ENCODE measurements around the gene SGCE. TPM values are rescaled to one million over a fixed set of nuclear protein-coding genes. Genes with fewer than 3 reads are reported as not detected.

SGCE gene
- total and polyA plus RNA-seq, 4 donors, result 9.3 to 70.6 (median 44.2) TPM

- TF ChIP-seq RAD21 (IDR thresholded peaks at IDR 0.05) (no peak), HNF4A (conservative IDR thresholded peaks at IDR 0.05) (no peak), EGR1 (IDR thresholded peaks at IDR 0.05; ENCODE audit: low read depth in 2 of 2) (no peak), ATF3 (IDR thresholded peaks at IDR 0.05) (no peak)
- TF ChIP-seq, protein P1, sequence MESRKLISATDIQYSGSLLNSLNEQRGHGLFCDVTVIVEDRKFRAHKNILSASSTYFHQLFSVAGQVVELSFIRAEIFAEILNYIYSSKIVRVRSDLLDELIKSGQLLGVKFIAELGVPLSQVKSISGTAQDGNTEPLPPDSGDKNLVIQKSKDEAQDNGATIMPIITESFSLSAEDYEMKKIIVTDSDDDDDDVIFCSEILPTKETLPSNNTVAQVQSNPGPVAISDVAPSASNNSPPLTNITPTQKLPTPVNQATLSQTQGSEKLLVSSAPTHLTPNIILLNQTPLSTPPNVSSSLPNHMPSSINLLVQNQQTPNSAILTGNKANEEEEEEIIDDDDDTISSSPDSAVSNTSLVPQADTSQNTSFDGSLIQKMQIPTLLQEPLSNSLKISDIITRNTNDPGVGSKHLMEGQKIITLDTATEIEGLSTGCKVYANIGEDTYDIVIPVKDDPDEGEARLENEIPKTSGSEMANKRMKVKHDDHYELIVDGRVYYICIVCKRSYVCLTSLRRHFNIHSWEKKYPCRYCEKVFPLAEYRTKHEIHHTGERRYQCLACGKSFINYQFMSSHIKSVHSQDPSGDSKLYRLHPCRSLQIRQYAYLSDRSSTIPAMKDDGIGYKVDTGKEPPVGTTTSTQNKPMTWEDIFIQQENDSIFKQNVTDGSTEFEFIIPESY (IDR thresholded peaks at IDR 0.05), result no peak
- no peaks in the 10 kb centered on the region for H3K27me3 ChIP-seq (ENCODE audit: control insufficient read depth in 4 of 4, insufficient read depth in 4 of 4, low read length in 3 of 4)
- H3K4me1 ChIP-seq (ENCODE audit: control insufficient read depth in 4 of 4, insufficient read depth in 4 of 4, low read length in 3 of 4), result no peaks in the 10 kb centered on the region
- H3K27ac ChIP-seq (ENCODE audit: low read depth in 1 of 2, low read length in 2 of 2), result no peak overlapping the region
- no peak overlapping the region for H3K4me3 ChIP-seq (ENCODE audit: low read depth in 1 of 3, low read length in 3 of 3)
- H3K9me3 ChIP-seq (ENCODE audit: control insufficient read depth in 4 of 4, low read length in 3 of 4), result no peaks in the 10 kb centered on the region
- peaks cover 0 to 2% (median 0%) of the 10 kb centered on the region in 4 donors for H3K36me3 ChIP-seq (ENCODE audit: control insufficient read depth in 4 of 4, insufficient read depth in 3 of 4, low read depth in 1 of 4, low read length in 3 of 4)
- H3K9ac ChIP-seq (ENCODE audit: low read depth in 1 of 2, low read length in 2 of 2), result no peak overlapping the region
- no peak for DNase-seq (ENCODE audit: low spot score)
Observed at GRCh38 chr7:94567396-94567795, 88.5 kb downstream of the SGCE start.

- no peak overlapping the region for H3K4me3 ChIP-seq (ENCODE audit: low read depth in 1 of 3, low read length in 3 of 3)
Observed at GRCh38 chr7:94565247-94565894, 90.6 kb downstream of the SGCE start.

DNA sequence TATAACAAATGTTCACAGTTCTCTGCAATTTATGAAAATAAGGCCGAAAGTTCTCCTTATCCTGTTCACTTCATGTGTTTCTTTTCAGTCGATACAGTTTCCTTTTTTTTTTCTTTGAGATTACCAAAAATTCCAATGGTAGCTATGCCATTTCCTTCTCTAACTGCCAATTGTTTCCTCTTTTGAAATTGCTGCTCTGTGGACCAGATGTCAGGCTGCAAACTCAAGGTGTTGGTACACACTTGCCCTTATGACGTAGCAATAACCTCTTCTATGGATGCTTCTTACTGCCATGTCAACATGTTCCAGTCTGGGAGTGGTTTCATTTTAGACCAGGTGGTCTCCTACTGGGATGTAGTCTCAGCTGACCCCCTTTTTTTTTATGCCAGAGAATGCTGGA is 93.4 kb downstream of the SGCE start:
- H3K27me3 ChIP-seq (ENCODE audit: control insufficient read depth in 4 of 4, insufficient read depth in 4 of 4, low read length in 3 of 4), result no peaks in the 10 kb centered on the region
- H3K4me1 ChIP-seq (ENCODE audit: control insufficient read depth in 4 of 4, insufficient read depth in 4 of 4, low read length in 3 of 4), result peaks cover 0 to 2% (median 0%) of the 10 kb centered on the region in 4 donors
- no peak overlapping the region for H3K4me3 ChIP-seq (ENCODE audit: low read depth in 1 of 3, low read length in 3 of 3)
- H3K27ac ChIP-seq (ENCODE audit: low read depth in 1 of 2, low read length in 2 of 2), result no peak overlapping the region
- no peaks in the 10 kb centered on the region for H3K9me3 ChIP-seq (ENCODE audit: control insufficient read depth in 4 of 4, low read length in 3 of 4)
- no peak overlapping the region for H3K9ac ChIP-seq (ENCODE audit: low read depth in 1 of 2, low read length in 2 of 2)
- WGBS, result 86% methylated on average over 3 of the region's 3 CpGs
- DNase-seq (ENCODE audit: low spot score), result no peak
- no peaks in the 10 kb centered on the region for H3K36me3 ChIP-seq (ENCODE audit: control insufficient read depth in 4 of 4, insufficient read depth in 3 of 4, low read depth in 1 of 4, low read length in 3 of 4)
- TF ChIP-seq, protein P2, sequence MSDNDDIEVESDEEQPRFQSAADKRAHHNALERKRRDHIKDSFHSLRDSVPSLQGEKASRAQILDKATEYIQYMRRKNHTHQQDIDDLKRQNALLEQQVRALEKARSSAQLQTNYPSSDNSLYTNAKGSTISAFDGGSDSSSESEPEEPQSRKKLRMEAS (IDR thresholded peaks at IDR 0.05), result no peak
- no peak for TF ChIP-seq FOXA1 (IDR thresholded peaks at IDR 0.05)
- TF ChIP-seq NR2F2 (IDR thresholded peaks at IDR 0.05), result no peak
- no peak for TF ChIP-seq TAF1 (conservative IDR thresholded peaks at IDR 0.05)
- TF ChIP-seq GABPA (IDR thresholded peaks at IDR 0.05 in 1 of 2, conservative IDR thresholded peaks at IDR 0.05 in 1 of 2), result no peak
- no peak for TF ChIP-seq REST (IDR thresholded peaks at IDR 0.05)
- no peak for TF ChIP-seq HNF4A (conservative IDR thresholded peaks at IDR 0.05)
- no peak for TF ChIP-seq FOXA2 (IDR thresholded peaks at IDR 0.05)
- TF ChIP-seq ATF3 (IDR thresholded peaks at IDR 0.05), result no peak

More at GRCh38 chr7:94565247-94565894, 90.6 kb downstream of the SGCE start:
- Histone ChIP-seq H3K27me3 (ENCODE audit: control insufficient read depth in 4 of 4, insufficient read depth in 4 of 4, low read length in 3 of 4) (no peaks in the 10 kb centered on the region), H3K4me1 (ENCODE audit: control insufficient read depth in 4 of 4, insufficient read depth in 4 of 4, low read length in 3 of 4) (no peaks in the 10 kb centered on the region), H3K27ac (ENCODE audit: low read depth in 1 of 2, low read length in 2 of 2) (no peak overlapping the region), H3K9me3 (ENCODE audit: control insufficient read depth in 4 of 4, low read length in 3 of 4) (no peaks in the 10 kb centered on the region), H3K36me3 (ENCODE audit: control insufficient read depth in 4 of 4, insufficient read depth in 3 of 4, low read depth in 1 of 4, low read length in 3 of 4) (no peaks in the 10 kb centered on the region), H3K9ac (ENCODE audit: low read depth in 1 of 2, low read length in 2 of 2) (no peak overlapping the region)
- DNase-seq (ENCODE audit: low spot score), result no peak
- TF ChIP-seq FOXA1 (IDR thresholded peaks at IDR 0.05) (no peak), GABPA (IDR thresholded peaks at IDR 0.05 in 1 of 2, conservative IDR thresholded peaks at IDR 0.05 in 1 of 2) (no peak), ATF3 (IDR thresholded peaks at IDR 0.05) (no peak), TAF1 (conservative IDR thresholded peaks at IDR 0.05) (no peak), HNF4G (IDR thresholded peaks at IDR 0.05) (no peak)
- TF ChIP-seq, protein P3, sequence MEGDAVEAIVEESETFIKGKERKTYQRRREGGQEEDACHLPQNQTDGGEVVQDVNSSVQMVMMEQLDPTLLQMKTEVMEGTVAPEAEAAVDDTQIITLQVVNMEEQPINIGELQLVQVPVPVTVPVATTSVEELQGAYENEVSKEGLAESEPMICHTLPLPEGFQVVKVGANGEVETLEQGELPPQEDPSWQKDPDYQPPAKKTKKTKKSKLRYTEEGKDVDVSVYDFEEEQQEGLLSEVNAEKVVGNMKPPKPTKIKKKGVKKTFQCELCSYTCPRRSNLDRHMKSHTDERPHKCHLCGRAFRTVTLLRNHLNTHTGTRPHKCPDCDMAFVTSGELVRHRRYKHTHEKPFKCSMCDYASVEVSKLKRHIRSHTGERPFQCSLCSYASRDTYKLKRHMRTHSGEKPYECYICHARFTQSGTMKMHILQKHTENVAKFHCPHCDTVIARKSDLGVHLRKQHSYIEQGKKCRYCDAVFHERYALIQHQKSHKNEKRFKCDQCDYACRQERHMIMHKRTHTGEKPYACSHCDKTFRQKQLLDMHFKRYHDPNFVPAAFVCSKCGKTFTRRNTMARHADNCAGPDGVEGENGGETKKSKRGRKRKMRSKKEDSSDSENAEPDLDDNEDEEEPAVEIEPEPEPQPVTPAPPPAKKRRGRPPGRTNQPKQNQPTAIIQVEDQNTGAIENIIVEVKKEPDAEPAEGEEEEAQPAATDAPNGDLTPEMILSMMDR (IDR thresholded peaks at IDR 0.05; ENCODE audit: low read depth, low read length, missing input control), result no peak
- 96% methylated on average over 4 of the region's 4 CpGs for WGBS
